Ishikawa (cell line): Measurements from ENCODE around the gene VPS16.

Experiments
- CEBPB ChIP-seq: IDR thresholded peaks from 2 replicates; pipeline ENCODE4 v1.6.1; 2012
- CREB1 ChIP-seq: IDR thresholded peaks from 2 replicates; pipeline ENCODE4 v1.6.1; 2012; ENCODE audit warnings: low read depth
- EGR1 ChIP-seq: IDR thresholded peaks from 2 replicates; pipeline ENCODE4 v1.6.1; 2012
- EP300 ChIP-seq: IDR thresholded peaks from 2 replicates; pipeline ENCODE4 v1.6.1; 2012; ENCODE audit warnings: borderline replicate concordance
- FOXM1 ChIP-seq: IDR thresholded peaks from 2 replicates; pipeline ENCODE4 v1.6.1; 2012; ENCODE audit warnings: low read depth, borderline replicate concordance
- NFIC ChIP-seq: IDR thresholded peaks from 2 replicates; pipeline ENCODE4 v1.6.1; 2012
- RAD21 ChIP-seq: IDR thresholded peaks from 2 replicates; pipeline ENCODE4 v1.6.1; 2012; ENCODE audit warnings: low read depth
- TAF1 ChIP-seq: IDR thresholded peaks from 2 replicates; pipeline ENCODE4 v1.6.1; 2012; ENCODE audit warnings: low read depth, mild to moderate bottlenecking
- TCF12 ChIP-seq: IDR thresholded peaks from 2 replicates; pipeline ENCODE4 v1.6.1; 2012; ENCODE audit warnings: low read depth
- TEAD4 ChIP-seq: IDR thresholded peaks from 2 replicates; pipeline ENCODE4 v1.6.1; 2012
- YY1 ChIP-seq: IDR thresholded peaks from 2 replicates; pipeline ENCODE4 v1.6.1; 2012; ENCODE audit warnings: low read depth
- ZBTB7A ChIP-seq: IDR thresholded peaks from 2 replicates; pipeline ENCODE4 v1.6.1; 2012; ENCODE audit warnings: low read depth
- TF ChIP-seq, protein P1 (sequence below): IDR thresholded peaks from 2 replicates; pipeline ENCODE4 v1.6.1; 2012
- TF ChIP-seq, protein P2 (sequence below): IDR thresholded peaks from 2 replicates; pipeline ENCODE4 v1.6.1; 2012
- TF ChIP-seq, protein P3 (sequence below): IDR thresholded peaks from 2 replicates; pipeline ENCODE4 v1.6.1; 2012; ENCODE audit warnings: low read depth, mild to moderate bottlenecking

VPS16 gene

DNA sequence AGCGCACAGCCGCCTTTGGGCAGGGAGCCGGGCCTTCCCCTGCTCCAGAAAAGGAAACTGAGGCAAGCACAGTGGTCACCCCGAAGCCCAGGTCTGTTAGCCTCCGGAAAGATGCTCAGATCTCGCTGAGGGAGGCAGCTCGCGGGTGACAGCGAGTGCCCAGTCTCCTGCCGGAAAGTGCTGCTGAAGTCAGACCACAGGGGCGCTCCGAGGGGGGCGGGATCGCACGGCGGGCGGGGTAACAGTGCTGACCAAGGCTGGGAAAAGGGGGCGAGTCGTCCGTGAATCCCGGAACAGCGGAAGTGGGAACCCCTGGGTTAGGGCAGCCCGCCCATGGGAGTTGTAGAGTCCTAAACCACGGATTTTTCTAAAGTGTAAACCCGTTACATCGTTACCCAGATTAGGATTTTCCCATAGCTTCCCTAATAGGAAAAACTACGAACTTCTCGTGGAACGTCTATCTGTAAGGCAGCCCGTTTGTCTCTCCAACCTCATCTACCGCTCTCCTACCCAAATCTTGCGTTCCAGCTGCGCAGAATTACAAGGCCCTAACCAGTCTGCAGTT lies 504 bp downstream of the VPS16 start:
- TF ChIP-seq, protein P1, sequence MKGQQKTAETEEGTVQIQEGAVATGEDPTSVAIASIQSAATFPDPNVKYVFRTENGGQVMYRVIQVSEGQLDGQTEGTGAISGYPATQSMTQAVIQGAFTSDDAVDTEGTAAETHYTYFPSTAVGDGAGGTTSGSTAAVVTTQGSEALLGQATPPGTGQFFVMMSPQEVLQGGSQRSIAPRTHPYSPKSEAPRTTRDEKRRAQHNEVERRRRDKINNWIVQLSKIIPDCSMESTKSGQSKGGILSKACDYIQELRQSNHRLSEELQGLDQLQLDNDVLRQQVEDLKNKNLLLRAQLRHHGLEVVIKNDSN = no peak
- TF ChIP-seq FOXM1 (no peak), EGR1 (no peak), RAD21 (no peak), CEBPB (no peak), CREB1 (no peak), NFIC (no peak), TAF1 (no peak), EP300 (no peak)
- TF ChIP-seq, protein P2, sequence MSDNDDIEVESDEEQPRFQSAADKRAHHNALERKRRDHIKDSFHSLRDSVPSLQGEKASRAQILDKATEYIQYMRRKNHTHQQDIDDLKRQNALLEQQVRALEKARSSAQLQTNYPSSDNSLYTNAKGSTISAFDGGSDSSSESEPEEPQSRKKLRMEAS = no peak
- TF ChIP-seq, protein P3, sequence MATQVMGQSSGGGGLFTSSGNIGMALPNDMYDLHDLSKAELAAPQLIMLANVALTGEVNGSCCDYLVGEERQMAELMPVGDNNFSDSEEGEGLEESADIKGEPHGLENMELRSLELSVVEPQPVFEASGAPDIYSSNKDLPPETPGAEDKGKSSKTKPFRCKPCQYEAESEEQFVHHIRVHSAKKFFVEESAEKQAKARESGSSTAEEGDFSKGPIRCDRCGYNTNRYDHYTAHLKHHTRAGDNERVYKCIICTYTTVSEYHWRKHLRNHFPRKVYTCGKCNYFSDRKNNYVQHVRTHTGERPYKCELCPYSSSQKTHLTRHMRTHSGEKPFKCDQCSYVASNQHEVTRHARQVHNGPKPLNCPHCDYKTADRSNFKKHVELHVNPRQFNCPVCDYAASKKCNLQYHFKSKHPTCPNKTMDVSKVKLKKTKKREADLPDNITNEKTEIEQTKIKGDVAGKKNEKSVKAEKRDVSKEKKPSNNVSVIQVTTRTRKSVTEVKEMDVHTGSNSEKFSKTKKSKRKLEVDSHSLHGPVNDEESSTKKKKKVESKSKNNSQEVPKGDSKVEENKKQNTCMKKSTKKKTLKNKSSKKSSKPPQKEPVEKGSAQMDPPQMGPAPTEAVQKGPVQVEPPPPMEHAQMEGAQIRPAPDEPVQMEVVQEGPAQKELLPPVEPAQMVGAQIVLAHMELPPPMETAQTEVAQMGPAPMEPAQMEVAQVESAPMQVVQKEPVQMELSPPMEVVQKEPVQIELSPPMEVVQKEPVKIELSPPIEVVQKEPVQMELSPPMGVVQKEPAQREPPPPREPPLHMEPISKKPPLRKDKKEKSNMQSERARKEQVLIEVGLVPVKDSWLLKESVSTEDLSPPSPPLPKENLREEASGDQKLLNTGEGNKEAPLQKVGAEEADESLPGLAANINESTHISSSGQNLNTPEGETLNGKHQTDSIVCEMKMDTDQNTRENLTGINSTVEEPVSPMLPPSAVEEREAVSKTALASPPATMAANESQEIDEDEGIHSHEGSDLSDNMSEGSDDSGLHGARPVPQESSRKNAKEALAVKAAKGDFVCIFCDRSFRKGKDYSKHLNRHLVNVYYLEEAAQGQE = no peak

DNA sequence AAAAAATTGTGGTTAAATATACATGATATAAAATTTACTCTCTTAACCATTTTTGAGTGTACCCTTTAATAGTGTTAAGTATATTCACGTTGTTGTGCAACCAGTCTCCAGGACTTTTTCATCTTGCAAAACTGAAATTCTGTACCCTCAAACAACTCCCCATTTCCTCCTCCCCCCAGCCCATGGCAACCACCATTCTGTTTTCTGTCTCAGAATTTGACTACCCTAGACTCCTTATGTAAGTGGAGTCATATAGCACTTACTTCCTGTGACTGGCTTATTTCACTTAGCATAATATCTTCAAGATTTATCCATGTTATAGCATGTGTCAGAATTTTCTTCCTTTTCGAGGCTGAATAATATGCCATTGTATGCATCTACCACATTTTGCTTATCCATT lies 5.1 kb downstream of the VPS16 start:
- TF ChIP-seq TCF12 (no peak), CEBPB (no peak), ZBTB7A (no peak), FOXM1 (no peak), CREB1 (no peak), EGR1 (no peak), RAD21 (no peak), YY1 (no peak), EP300 (no peak), TEAD4 (no peak), NFIC (no peak), TAF1 (no peak)
- TF ChIP-seq, protein P2 = no peak
- TF ChIP-seq, protein P1 = no peak
- TF ChIP-seq, protein P3 = no peak

DNA sequence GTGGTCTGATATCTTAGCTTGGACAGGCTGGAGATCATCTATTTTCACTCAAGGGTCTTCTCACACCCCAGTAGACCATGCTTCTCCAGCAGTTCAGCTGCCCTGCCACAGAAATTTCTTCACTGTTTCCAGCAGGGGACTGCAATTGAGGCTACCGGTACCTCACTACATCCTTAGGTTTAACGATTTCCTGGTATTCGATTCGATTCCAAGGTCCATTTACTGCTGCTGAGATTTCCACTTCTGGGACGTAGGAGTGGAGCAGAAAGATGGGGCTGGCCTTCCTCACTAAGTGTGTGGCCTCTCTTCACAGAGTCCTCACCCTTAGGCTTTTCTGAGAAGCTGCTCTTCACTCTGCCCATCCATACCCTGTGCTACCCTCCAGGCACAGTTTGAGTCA lies 6.2 kb downstream of the VPS16 start:
- TF ChIP-seq, protein P3 = no peak
- TF ChIP-seq TEAD4 (no peak), CREB1 (no peak), FOXM1 (no peak), YY1 (no peak), TAF1 (no peak), TCF12 (no peak), RAD21 (no peak), EP300 (no peak)
- TF ChIP-seq, protein P2 = no peak
- TF ChIP-seq, protein P1 = no peak

DNA sequence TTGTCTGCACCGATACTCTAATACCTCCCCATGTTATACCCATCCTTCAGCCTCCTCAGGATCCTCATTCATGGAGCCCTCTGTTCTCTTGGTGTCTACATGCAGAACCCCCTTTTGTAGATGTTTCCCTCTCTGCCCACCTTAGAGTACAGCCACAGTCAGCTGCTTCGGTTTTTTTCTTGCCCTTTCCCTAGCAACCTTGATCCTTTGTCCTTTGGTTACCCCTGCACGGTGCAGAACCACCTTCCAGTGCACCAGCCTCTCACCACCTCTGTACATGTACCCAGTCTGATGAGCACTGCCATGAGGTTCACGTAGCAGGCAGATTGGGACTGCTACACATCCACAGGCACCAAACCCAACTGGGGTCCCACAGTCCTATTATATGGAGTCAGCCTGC lies 7.3 kb downstream of the VPS16 start:
- TF ChIP-seq YY1 (no peak), TCF12 (no peak), ZBTB7A (no peak), EP300 (no peak), EGR1 (no peak), NFIC (no peak), TAF1 (no peak), RAD21 (no peak), TEAD4 (no peak), CREB1 (no peak), FOXM1 (no peak)
- TF ChIP-seq, protein P2 = no peak
- TF ChIP-seq, protein P1 = no peak
- TF ChIP-seq, protein P3 = no peak
